PC-3 (cell line): Measurements from ENCODE around the gene PLPPR4.

Experiments
- EZH2phosphoT487 ChIP-seq: fragments of 300-600 bp; sonication (generic); IDR thresholded peaks from 2 replicates; pipeline ENCODE4 v1.6.1; 2018; ENCODE audit warnings: mild to moderate bottlenecking, antibody characterized with exemption, low read length, borderline replicate concordance
- TF ChIP-seq, protein P1 (sequence below): fragments of 300-600 bp; sonication (generic); conservative IDR thresholded peaks from 2 replicates; pipeline ENCODE4 v1.5.1; 2017; ENCODE audit warnings: antibody characterized with exemption, low read depth, mild to moderate bottlenecking, low read length

GRCh38 chr1:99334991-99335390 is 70.7 kb downstream of the PLPPR4 start:
- TF ChIP-seq, protein P1, sequence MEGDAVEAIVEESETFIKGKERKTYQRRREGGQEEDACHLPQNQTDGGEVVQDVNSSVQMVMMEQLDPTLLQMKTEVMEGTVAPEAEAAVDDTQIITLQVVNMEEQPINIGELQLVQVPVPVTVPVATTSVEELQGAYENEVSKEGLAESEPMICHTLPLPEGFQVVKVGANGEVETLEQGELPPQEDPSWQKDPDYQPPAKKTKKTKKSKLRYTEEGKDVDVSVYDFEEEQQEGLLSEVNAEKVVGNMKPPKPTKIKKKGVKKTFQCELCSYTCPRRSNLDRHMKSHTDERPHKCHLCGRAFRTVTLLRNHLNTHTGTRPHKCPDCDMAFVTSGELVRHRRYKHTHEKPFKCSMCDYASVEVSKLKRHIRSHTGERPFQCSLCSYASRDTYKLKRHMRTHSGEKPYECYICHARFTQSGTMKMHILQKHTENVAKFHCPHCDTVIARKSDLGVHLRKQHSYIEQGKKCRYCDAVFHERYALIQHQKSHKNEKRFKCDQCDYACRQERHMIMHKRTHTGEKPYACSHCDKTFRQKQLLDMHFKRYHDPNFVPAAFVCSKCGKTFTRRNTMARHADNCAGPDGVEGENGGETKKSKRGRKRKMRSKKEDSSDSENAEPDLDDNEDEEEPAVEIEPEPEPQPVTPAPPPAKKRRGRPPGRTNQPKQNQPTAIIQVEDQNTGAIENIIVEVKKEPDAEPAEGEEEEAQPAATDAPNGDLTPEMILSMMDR, result no peak
- TF ChIP-seq EZH2phosphoT487, result no peak
